B cell (primary cell): ENCODE measurements around the gene RORB. TPM values are rescaled to one million over a fixed set of nuclear protein-coding genes. Genes with fewer than 3 reads are reported as not detected.

Experiments
- ATAC-seq: fragments of 200-7000 bp; cut with Tn5 transposase; one replicate; pipeline ENCODE4 v1.10.0; 2021; ENCODE audit warnings: low read depth, mild to moderate bottlenecking, moderate number of reproducible peaks, moderate library complexity
- CTCF ChIA-PET: fragments of 350-600 bp; sonication (Branson Sonifier 250); formaldehyde crosslinking; loops from one replicate; lab custom pipeline; 2021; ENCODE audit warnings: antibody characterized with exemption, inconsistent platforms; lab: Charles Lee
- POLR2A ChIA-PET: fragments of 350-600 bp; sonication (Branson Sonifier 250); formaldehyde crosslinking; loops from one replicate; lab custom pipeline; 2021; ENCODE audit warnings: antibody characterized with exemption; lab: Charles Lee
- DNase-seq: peaks from one replicate; pipeline ENCODE4 v3.0.0; 2013
- H2AFZ ChIP-seq: 2 replicates; pipeline ENCODE4 v1.6.1; 2012; ENCODE audit warnings: mild to moderate bottlenecking, low read depth, low read length; ENCODE audit not compliant: insufficient read depth, poor library complexity, severe bottlenecking
- H3K27ac ChIP-seq, 2 donors: 1 replicate in 1 of 2; 2 replicates in 1 of 2; pipeline ENCODE4 v1.5.1; 2012 to 2013; ENCODE audit warnings: low read length in 2 of 2, mild to moderate bottlenecking in 2 of 2, moderate library complexity in 1 of 2
- H3K27me3 ChIP-seq, 4 experiments: fragments of 200-600 bp in 1 of 4; sonication (generic) in 1 of 4; replicated peaks in 1 of 4; 1 replicate in 2 of 4; 2 replicates in 2 of 4; pipeline versions ENCODE4 v1.6.1 to v1.7.0; 2013 to 2016; ENCODE audit warnings: low read length in 3 of 4, mild to moderate bottlenecking in 2 of 4, mixed read lengths in 1 of 4, moderate library complexity in 1 of 4; ENCODE audit not compliant: insufficient read depth in 4 of 4, control insufficient read depth in 3 of 4; ENCODE audit errors: control extremely low read depth in 1 of 4
- H3K36me3 ChIP-seq, 2 experiments: replicated peaks in 1 of 2; 1 replicate in 1 of 2; 2 replicates in 1 of 2; pipeline versions ENCODE4 v1.6.1 to v1.7.1; 2013; ENCODE audit warnings: low read length in 1 of 2; ENCODE audit not compliant: insufficient read depth in 2 of 2, control insufficient read depth in 1 of 2; ENCODE audit errors: control extremely low read depth in 1 of 2, extremely low read depth in 1 of 2
- H3K4me1 ChIP-seq, 2 donors: fragments of 200-600 bp in 1 of 2; sonication (generic) in 1 of 2; 1 replicate in 1 of 2; 2 replicates in 1 of 2; pipeline versions ENCODE4 v1.5.1 to v1.6.1; 2013 to 2017; ENCODE audit warnings: low read length in 2 of 2; ENCODE audit not compliant: control insufficient read depth in 2 of 2, insufficient read depth in 2 of 2
- H3K4me2 ChIP-seq: replicated peaks from 2 replicates; pipeline ENCODE3; 2012; ENCODE audit warnings: mild to moderate bottlenecking, low read depth, low read length; ENCODE audit not compliant: poor library complexity, severe bottlenecking
- H3K4me3 ChIP-seq, 5 experiments: fragments of 200-600 bp in 1 of 5; sonication (generic) in 1 of 5; 1 replicate in 3 of 5; 2 replicates in 2 of 5; pipeline versions ENCODE4 v1.5.1 to v1.7.0; 2011 to 2016; ENCODE audit warnings: low read length in 4 of 5, mild to moderate bottlenecking in 4 of 5, low read depth in 2 of 5, control low read depth in 1 of 5, moderate library complexity in 1 of 5; ENCODE audit not compliant: insufficient read depth in 1 of 5; ENCODE audit errors: control extremely low read depth in 1 of 5, extremely low read depth in 1 of 5
- H3K79me2 ChIP-seq: fragments of 200-600 bp; sonication (generic); one replicate; pipeline ENCODE4 v1.6.0; 2016; ENCODE audit warnings: low read length; ENCODE audit not compliant: control insufficient read depth, insufficient read depth
- H3K9ac ChIP-seq: fragments of 200-600 bp; sonication (generic); 2 replicates; pipeline ENCODE4 v1.6.1; 2017; ENCODE audit warnings: mild to moderate bottlenecking, low read length, moderate library complexity
- H3K9me3 ChIP-seq, 3 donors: one replicate each; pipeline versions ENCODE4 v1.6.1 to v1.7.1; 2013; ENCODE audit warnings: low read length in 2 of 3; ENCODE audit not compliant: control insufficient read depth in 2 of 3, insufficient read depth in 1 of 3; ENCODE audit errors: control extremely low read depth in 1 of 3
- H4K20me1 ChIP-seq: 2 replicates; pipeline ENCODE4 v1.6.0; 2012; ENCODE audit warnings: mild to moderate bottlenecking, low read length; ENCODE audit not compliant: insufficient read depth, control insufficient read depth, poor library complexity, severe bottlenecking
- H3K27ac Mint-ChIP-seq: one replicate; pipeline ENCODE4 v1.8.0; 2021; ENCODE audit warnings: mixed read lengths
- H3K27me3 Mint-ChIP-seq: one replicate; pipeline ENCODE4 v1.8.0; 2021; ENCODE audit warnings: mixed read lengths
- H3K4me1 Mint-ChIP-seq: one replicate; pipeline ENCODE4 v1.8.0; 2021; ENCODE audit warnings: mixed read lengths
- H3K4me3 Mint-ChIP-seq: one replicate; pipeline ENCODE4 v1.8.0; 2021; ENCODE audit warnings: mixed read lengths
- H3K9me3 Mint-ChIP-seq: one replicate; pipeline ENCODE4 v1.8.0; 2022; ENCODE audit warnings: mixed read lengths; ENCODE audit not compliant: insufficient read depth
- CTCF ChIP-seq: fragments of 200-600 bp; IDR thresholded peaks from one replicate; pipeline ENCODE4 v1.8.0; 2022; ENCODE audit warnings: antibody characterized with exemption, mild to moderate bottlenecking
- EZH2 ChIP-seq: IDR thresholded peaks from 2 replicates; pipeline ENCODE4 v1.6.1; 2012; ENCODE audit warnings: borderline replicate concordance, low read depth, mild to moderate bottlenecking, moderate library complexity, low read length; ENCODE audit not compliant: insufficient read depth, poor library complexity, severe bottlenecking
- WGBS: methylation state at CpG from one replicate; pipeline ENCODE4 v1.1.5; 2013; ENCODE audit warnings: missing lambda C conversion rate; ENCODE audit not compliant: insufficient coverage; 5-methylcytosine and 5-hydroxymethylcytosine counted together
- intact Hi-C: fragments of 100-400 bp; cut with micrococcal nuclease; formaldehyde crosslinking; loops from one replicate; pipeline ENCODE4 v1.10.0; 2022
- polyA plus RNA-seq: library from polyadenylated mRNA; depleted of rRNA; stranded (reverse); fragments of >200 nt; gene quantifications from 2 replicates; pipeline ENCODE4 v1.2.3, GENCODE V29; 2012
- total RNA-seq, 2 donors: library from RNA; stranded (reverse); fragments of 120-200 nt in 1 of 2; gene quantifications; 1 replicate in 1 of 2; 2 replicates in 1 of 2; pipeline versions ENCODE4 v1.2.3 to v1.2.4, GENCODE V29; 2013 to 2022

Gene RORB
- total and polyA plus RNA-seq, 2 donors (not counting 1 experiment from before 2014, with no cell fraction given), result 0.01 TPM; not detected in 1

- TF ChIP-seq EZH2 (no peak), CTCF (no peak)
- H3K4me2 ChIP-seq, result no peak overlapping the region
- H3K27ac ChIP-seq, result no peak overlapping the region
- DNase-seq (no peak), ATAC-seq (no peak)
- Mint-ChIP-seq H3K27ac (no peak overlapping the region), H3K4me1 (no peaks in the 10 kb centered on the region), H3K4me3 (no peak overlapping the region), H3K9me3 (no peaks in the 10 kb centered on the region), H3K27me3 (no peaks in the 10 kb centered on the region)
- intact Hi-C loops, result no loop called here
- 100% methylated on average over 5 of the region's 8 CpGs for WGBS
- H4K20me1 ChIP-seq, result no peaks in the 10 kb centered on the region
- H3K36me3 ChIP-seq, result no peaks in the 10 kb centered on the region
- no peak overlapping the region for H3K4me3 ChIP-seq
- H3K4me1 ChIP-seq, result no peaks in the 10 kb centered on the region
- H3K9me3 ChIP-seq, result no peaks in the 10 kb centered on the region
- H3K9ac ChIP-seq, result no peak overlapping the region
- no peak overlapping the region for H2AFZ ChIP-seq
- ChIA-PET CTCF (interaction anchor here (0.8 kb wide), 1 partner anchor 16 kb away, joined by 3 read pairs; no protein-coding TSS in a partner anchor), POLR2A (no interaction called here)
- no peaks in the 10 kb centered on the region for H3K79me2 ChIP-seq
- H3K27me3 ChIP-seq, result peaks cover 0 to 4% (median 0%) of the 10 kb centered on the region in 4 experiments
Observed at GRCh38 chr9:74662674-74663073, 165.5 kb downstream of the RORB start.

- Histone ChIP-seq H2AFZ (no peak overlapping the region), H3K79me2 (no peaks in the 10 kb centered on the region), H3K4me1 (no peaks in the 10 kb centered on the region), H3K36me3 (no peaks in the 10 kb centered on the region), H3K27me3 (peaks cover 0 to 4% (median 0%) of the 10 kb centered on the region in 4 experiments), H3K27ac (no peak overlapping the region), H3K4me3 (no peak overlapping the region), H4K20me1 (no peaks in the 10 kb centered on the region), H3K9me3 (no peaks in the 10 kb centered on the region), H3K9ac (no peak overlapping the region), H3K4me2 (no peak overlapping the region)
- Mint-ChIP-seq H3K27me3 (no peaks in the 10 kb centered on the region), H3K4me3 (no peak overlapping the region), H3K4me1 (no peaks in the 10 kb centered on the region), H3K27ac (no peak overlapping the region), H3K9me3 (no peaks in the 10 kb centered on the region)
- POLR2A ChIA-PET, result no interaction called here
- CTCF ChIA-PET, result no interaction called here
- DNase-seq, result no peak
- intact Hi-C loops, result no loop called here
- ATAC-seq, result no peak
- no peak for TF ChIP-seq EZH2
- TF ChIP-seq CTCF, result no peak
- WGBS, result 100% methylated on average over 1 of the region's 1 CpG
Observed at GRCh38 chr9:74663439-74663838, 166.3 kb downstream of the RORB start.
